SK-N-SH treated with all-trans-retinoic acid at 6 μM for 48 hours (cell line): ENCODE data around the gene CEP95.
"Not testable (repeated sequence)": the region's sequence is repeated elsewhere in the genome, so short reads cannot be mapped to it uniquely, and the experiment has no call there.

Experiments
- ATAC-seq: fragments of 200-7000 bp; cut with Tn5 transposase; 3 replicates; pipeline ENCODE4 v1.9.1; 2020; ENCODE audit warnings: mild to moderate bottlenecking, moderate library complexity
- ARNTL ChIP-seq: fragments of 450-650 bp; formaldehyde crosslinking; IDR thresholded peaks from 2 replicates; pipeline ENCODE4 v1.5.0; 2020; ENCODE audit warnings: low read depth, mild to moderate bottlenecking, moderate library complexity, borderline replicate concordance
- BACH2 ChIP-seq: fragments of 250-450 bp; sonication (Bioruptor Pico); IDR thresholded peaks from 2 replicates; pipeline ENCODE4 v1.9.0; 2021; ENCODE audit warnings: mild to moderate bottlenecking, borderline replicate concordance
- ESRRG ChIP-seq: fragments of 250-450 bp; sonication (Bioruptor Pico); IDR thresholded peaks from 2 replicates; pipeline ENCODE4 v1.6.1; 2021; ENCODE audit warnings: mild to moderate bottlenecking
- GLIS3 ChIP-seq: fragments of 250-450 bp; sonication (Bioruptor Pico); IDR thresholded peaks from 2 replicates; pipeline ENCODE4 v1.5.0; 2020; ENCODE audit warnings: mild to moderate bottlenecking, moderate library complexity
- ISL1 ChIP-seq: fragments of 250-450 bp; sonication (Bioruptor Pico); IDR thresholded peaks from 2 replicates; pipeline ENCODE4 v2.1.2; 2022; ENCODE audit warnings: mild to moderate bottlenecking, moderate library complexity
- OSR1 ChIP-seq: fragments of 250-450 bp; sonication (Bioruptor Pico); IDR thresholded peaks from 2 replicates; pipeline ENCODE4 v1.8.0; 2022; ENCODE audit warnings: moderate library complexity, mild to moderate bottlenecking, inconsistent platforms
- TCF4 ChIP-seq: fragments of 250-450 bp; sonication (Bioruptor Pico); IDR thresholded peaks from 2 replicates; pipeline ENCODE4 v1.8.0; 2021; ENCODE audit warnings: mild to moderate bottlenecking, moderate library complexity, borderline replicate concordance
- TOX ChIP-seq: fragments of 250-450 bp; sonication (Bioruptor Pico); IDR thresholded peaks from 2 replicates; pipeline ENCODE4 v1.8.0; 2021; ENCODE audit warnings: mild to moderate bottlenecking, moderate library complexity, borderline replicate concordance
- ZC3H10 ChIP-seq: fragments of 250-450 bp; sonication (Bioruptor Pico); IDR thresholded peaks from 2 replicates; pipeline ENCODE4 v1.5.1; 2021; ENCODE audit warnings: mild to moderate bottlenecking, moderate library complexity
- ZFP3 ChIP-seq: fragments of 250-450 bp; sonication (Bioruptor Pico); IDR thresholded peaks from 2 replicates; pipeline ENCODE4 v1.5.0; 2020; ENCODE audit warnings: mild to moderate bottlenecking, moderate library complexity
- ZFP30 ChIP-seq: fragments of 450-650 bp; formaldehyde crosslinking; IDR thresholded peaks from 2 replicates; pipeline ENCODE4 v1.5.0; 2022; ENCODE audit warnings: mild to moderate bottlenecking, moderate library complexity
- ZNF565 ChIP-seq: fragments of 450-650 bp; formaldehyde crosslinking; conservative IDR thresholded peaks from 2 replicates; pipeline ENCODE4 v1.5.0; 2020; ENCODE audit warnings: low read depth, mild to moderate bottlenecking, moderate library complexity
- ZNF8 ChIP-seq: fragments of 450-650 bp; formaldehyde crosslinking; IDR thresholded peaks from 2 replicates; pipeline ENCODE4 v1.5.0; 2020; ENCODE audit warnings: mild to moderate bottlenecking, moderate library complexity
- TF ChIP-seq, protein P1 (sequence below): fragments of 250-450 bp; sonication (Bioruptor Pico); IDR thresholded peaks from 2 replicates; pipeline ENCODE4 v1.5.1; 2020; ENCODE audit warnings: low read depth, mild to moderate bottlenecking, moderate library complexity
- TF ChIP-seq, protein P2 (sequence below): fragments of 250-450 bp; sonication (Bioruptor Pico); IDR thresholded peaks from 2 replicates; pipeline ENCODE4 v1.5.0; 2020; ENCODE audit warnings: mild to moderate bottlenecking, moderate library complexity
- TF ChIP-seq, protein P3 (sequence below): fragments of 250-450 bp; sonication (Bioruptor Pico); IDR thresholded peaks from 2 replicates; pipeline ENCODE4 v1.8.0; 2020; ENCODE audit warnings: mild to moderate bottlenecking, moderate library complexity, borderline replicate concordance
- TF ChIP-seq, protein P4 (sequence below): fragments of 250-450 bp; sonication (Bioruptor Pico); IDR thresholded peaks from 2 replicates; pipeline ENCODE4 v1.5.1; 2021; ENCODE audit warnings: mild to moderate bottlenecking, moderate library complexity
- TF ChIP-seq, protein P5 (sequence below): fragments of 250-450 bp; sonication (Bioruptor Pico); IDR thresholded peaks from 2 replicates; pipeline ENCODE4 v1.8.0; 2021; ENCODE audit warnings: low read depth, mild to moderate bottlenecking, moderate library complexity, borderline replicate concordance

CEP95 gene

DNA sequence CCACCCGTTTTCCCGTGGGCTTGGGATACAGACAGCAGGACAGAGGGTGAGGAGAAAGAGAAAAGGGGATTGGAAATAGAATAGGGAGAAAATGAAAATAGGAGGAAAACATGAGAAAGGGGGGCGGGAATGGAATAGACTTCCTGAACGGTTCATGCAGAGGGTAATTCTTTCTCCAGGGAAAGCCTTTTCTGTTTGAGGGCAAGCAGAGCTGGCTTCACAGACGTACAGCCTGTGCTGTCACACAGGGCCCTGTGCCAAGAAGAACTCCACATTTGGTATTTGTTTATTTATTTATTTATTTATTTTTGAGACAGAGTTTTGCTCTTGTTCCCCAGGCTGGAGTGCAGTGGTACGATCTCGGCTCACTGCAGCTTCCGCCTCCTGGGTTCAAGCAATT, 45.8 kb upstream of the CEP95 start:
- ATAC-seq = no peak
- TF ChIP-seq TOX (CRISPR knock-in tag) = no peak

DNA sequence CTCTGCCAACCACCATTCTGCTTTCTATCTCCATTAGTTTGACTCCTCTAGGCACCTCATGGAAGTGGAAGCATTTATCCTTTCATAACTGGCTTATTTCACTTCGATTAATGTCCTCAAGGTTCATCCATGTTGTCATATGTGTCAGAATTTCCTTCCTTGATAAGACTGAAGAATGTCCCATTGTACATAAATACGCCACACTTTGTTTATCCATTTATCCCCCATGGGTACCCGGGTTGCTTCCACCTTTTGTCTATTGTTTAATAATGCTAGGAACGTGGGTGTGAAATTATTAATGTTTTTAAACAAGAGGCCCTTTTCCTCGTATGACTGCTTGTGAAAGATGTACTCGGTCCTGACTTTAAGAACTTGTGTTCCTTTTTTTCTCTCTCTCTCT, 45.0 kb upstream of the CEP95 start:
- no peak for ATAC-seq
- TF ChIP-seq, protein P1, sequence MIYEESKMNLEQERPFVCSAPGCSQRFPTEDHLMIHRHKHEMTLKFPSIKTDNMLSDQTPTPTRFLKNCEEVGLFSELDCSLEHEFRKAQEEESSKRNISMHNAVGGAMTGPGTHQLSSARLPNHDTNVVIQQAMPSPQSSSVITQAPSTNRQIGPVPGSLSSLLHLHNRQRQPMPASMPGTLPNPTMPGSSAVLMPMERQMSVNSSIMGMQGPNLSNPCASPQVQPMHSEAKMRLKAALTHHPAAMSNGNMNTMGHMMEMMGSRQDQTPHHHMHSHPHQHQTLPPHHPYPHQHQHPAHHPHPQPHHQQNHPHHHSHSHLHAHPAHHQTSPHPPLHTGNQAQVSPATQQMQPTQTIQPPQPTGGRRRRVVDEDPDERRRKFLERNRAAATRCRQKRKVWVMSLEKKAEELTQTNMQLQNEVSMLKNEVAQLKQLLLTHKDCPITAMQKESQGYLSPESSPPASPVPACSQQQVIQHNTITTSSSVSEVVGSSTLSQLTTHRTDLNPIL = no peak
- TF ChIP-seq GLIS3 (CRISPR knock-in tag) (no peak), ZNF565 (CRISPR knock-in tag) (no peak), OSR1 (CRISPR knock-in tag) (no peak), ESRRG (no peak), ZNF8 (CRISPR knock-in tag) (no peak), ISL1 (no peak), ZFP30 (CRISPR knock-in tag) (no peak)
- TF ChIP-seq, protein P2, sequence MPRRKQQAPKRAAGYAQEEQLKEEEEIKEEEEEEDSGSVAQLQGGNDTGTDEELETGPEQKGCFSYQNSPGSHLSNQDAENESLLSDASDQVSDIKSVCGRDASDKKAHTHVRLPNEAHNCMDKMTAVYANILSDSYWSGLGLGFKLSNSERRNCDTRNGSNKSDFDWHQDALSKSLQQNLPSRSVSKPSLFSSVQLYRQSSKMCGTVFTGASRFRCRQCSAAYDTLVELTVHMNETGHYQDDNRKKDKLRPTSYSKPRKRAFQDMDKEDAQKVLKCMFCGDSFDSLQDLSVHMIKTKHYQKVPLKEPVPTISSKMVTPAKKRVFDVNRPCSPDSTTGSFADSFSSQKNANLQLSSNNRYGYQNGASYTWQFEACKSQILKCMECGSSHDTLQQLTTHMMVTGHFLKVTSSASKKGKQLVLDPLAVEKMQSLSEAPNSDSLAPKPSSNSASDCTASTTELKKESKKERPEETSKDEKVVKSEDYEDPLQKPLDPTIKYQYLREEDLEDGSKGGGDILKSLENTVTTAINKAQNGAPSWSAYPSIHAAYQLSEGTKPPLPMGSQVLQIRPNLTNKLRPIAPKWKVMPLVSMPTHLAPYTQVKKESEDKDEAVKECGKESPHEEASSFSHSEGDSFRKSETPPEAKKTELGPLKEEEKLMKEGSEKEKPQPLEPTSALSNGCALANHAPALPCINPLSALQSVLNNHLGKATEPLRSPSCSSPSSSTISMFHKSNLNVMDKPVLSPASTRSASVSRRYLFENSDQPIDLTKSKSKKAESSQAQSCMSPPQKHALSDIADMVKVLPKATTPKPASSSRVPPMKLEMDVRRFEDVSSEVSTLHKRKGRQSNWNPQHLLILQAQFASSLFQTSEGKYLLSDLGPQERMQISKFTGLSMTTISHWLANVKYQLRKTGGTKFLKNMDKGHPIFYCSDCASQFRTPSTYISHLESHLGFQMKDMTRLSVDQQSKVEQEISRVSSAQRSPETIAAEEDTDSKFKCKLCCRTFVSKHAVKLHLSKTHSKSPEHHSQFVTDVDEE (CRISPR knock-in tag) = no peak
- TF ChIP-seq, protein P3, sequence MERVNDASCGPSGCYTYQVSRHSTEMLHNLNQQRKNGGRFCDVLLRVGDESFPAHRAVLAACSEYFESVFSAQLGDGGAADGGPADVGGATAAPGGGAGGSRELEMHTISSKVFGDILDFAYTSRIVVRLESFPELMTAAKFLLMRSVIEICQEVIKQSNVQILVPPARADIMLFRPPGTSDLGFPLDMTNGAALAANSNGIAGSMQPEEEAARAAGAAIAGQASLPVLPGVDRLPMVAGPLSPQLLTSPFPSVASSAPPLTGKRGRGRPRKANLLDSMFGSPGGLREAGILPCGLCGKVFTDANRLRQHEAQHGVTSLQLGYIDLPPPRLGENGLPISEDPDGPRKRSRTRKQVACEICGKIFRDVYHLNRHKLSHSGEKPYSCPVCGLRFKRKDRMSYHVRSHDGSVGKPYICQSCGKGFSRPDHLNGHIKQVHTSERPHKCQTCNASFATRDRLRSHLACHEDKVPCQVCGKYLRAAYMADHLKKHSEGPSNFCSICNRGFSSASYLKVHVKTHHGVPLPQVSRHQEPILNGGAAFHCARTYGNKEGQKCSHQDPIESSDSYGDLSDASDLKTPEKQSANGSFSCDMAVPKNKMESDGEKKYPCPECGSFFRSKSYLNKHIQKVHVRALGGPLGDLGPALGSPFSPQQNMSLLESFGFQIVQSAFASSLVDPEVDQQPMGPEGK (CRISPR knock-in tag) = no peak
- TF ChIP-seq, protein P4, sequence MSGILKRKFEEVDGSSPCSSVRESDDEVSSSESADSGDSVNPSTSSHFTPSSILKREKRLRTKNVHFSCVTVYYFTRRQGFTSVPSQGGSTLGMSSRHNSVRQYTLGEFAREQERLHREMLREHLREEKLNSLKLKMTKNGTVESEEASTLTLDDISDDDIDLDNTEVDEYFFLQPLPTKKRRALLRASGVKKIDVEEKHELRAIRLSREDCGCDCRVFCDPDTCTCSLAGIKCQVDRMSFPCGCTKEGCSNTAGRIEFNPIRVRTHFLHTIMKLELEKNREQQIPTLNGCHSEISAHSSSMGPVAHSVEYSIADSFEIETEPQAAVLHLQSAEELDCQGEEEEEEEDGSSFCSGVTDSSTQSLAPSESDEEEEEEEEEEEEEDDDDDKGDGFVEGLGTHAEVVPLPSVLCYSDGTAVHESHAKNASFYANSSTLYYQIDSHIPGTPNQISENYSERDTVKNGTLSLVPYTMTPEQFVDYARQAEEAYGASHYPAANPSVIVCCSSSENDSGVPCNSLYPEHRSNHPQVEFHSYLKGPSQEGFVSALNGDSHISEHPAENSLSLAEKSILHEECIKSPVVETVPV (CRISPR knock-in tag) = no peak

DNA sequence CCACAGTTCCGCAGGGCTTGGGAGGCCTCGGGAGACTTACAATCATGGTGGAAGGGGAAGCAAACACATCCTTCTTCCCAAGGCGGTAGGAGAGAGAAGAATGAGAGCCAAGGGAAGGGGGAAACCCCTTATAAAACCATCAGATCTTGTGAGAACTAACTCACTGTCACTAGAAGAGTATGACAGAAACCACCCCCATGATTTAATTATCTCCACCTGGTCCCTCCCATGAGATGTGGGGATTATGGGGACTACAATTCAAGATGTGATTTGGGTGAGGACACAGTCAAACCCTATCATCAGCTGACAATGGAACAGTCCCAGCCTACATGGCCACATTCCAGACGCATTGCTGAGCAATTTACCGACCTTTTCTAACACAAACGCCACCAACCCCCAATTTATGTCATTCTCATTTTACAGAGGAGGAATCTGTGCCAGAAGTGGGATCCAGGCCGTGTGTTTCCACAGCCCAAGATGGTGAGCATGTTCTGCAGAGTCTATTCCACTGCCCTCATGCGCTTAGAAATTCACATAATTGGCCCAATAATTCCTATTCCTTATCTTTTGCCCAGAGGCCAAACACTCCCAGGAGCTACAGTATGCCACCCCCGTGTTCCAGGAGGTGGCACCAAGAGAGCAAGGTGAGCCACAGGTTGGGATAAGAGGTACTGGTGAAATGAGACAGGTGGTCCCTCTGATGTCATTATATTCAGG, 40.6 kb upstream of the CEP95 start:
- TF ChIP-seq ARNTL (CRISPR knock-in tag) (no peak), ZC3H10 (CRISPR knock-in tag) (no peak), BACH2 (CRISPR knock-in tag) (no peak), ZNF8 (CRISPR knock-in tag) (no peak), ZFP3 (CRISPR knock-in tag) (no peak)
- TF ChIP-seq, protein P5, sequence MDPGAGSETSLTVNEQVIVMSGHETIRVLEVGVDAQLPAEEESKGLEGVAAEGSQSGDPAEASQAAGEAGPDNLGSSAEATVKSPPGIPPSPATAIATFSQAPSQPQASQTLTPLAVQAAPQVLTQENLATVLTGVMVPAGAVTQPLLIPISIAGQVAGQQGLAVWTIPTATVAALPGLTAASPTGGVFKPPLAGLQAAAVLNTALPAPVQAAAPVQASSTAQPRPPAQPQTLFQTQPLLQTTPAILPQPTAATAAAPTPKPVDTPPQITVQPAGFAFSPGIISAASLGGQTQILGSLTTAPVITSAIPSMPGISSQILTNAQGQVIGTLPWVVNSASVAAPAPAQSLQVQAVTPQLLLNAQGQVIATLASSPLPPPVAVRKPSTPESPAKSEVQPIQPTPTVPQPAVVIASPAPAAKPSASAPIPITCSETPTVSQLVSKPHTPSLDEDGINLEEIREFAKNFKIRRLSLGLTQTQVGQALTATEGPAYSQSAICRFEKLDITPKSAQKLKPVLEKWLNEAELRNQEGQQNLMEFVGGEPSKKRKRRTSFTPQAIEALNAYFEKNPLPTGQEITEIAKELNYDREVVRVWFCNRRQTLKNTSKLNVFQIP (CRISPR knock-in tag) = no peak
- no peak; the same call in 2 of the 3 replicates for ATAC-seq

DNA sequence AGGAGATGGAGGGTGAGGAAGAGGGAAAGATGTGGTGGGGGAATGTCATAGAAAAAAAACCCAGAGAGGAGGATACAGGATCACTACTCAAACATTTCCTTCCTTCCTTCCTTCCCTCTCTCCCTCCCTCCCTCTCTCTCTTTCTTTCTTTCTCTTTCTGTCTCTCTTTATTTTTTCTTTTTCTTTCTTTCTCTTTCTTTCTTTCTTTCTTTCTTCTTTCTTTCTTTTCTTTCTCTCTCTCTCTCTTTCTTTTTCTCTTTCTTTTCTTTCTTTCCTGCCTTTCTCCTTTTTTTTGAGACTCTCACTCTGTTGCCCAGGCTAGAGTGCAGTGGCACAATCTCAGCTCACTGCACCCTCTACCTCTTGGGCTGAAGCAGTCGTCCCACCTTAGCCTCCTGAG, 39.9 kb upstream of the CEP95 start:
- not testable (repeated sequence) for ATAC-seq

DNA sequence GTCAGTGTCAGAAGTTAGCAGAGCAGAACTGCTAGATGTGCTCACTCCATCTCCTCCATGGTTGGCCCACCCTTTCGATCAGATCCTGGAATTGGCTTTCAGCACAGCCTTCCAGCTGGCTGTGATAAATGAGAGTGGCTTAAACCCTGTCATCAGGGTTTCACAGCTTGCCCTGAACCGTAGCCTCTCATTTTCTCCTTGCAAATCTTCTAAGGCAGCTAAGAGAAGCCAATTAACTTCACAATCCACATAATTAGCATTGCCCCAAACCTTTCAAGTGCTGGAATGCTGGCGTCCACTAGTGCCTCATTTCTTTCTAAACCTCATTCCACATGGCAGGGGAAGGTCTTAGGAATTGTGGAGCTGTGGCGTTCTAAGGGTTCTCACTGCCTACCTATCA, 36.2 kb upstream of the CEP95 start:
- TF ChIP-seq ISL1 = no peak
- TF ChIP-seq, protein P2 (CRISPR knock-in tag) = no peak
- TF ChIP-seq TCF4 (CRISPR knock-in tag) = no peak
- no peak for TF ChIP-seq BACH2 (CRISPR knock-in tag)
- TF ChIP-seq, all 23 proteins: peak for 0
- no peak for ATAC-seq
